Astrocyte of the cerebellum (primary cell): Measurements from ENCODE around the gene CEP41.

ENCODE experiments used
- DNase-seq: peaks from one replicate; pipeline ENCODE4 v3.0.0-alpha.2; 2011; ENCODE audit warnings: low read depth
- H3K4me3 ChIP-seq: 2 replicates; pipeline ENCODE4 v1.5.1; 2011; ENCODE audit warnings: mild to moderate bottlenecking, low read depth, low read length, moderate library complexity
- CTCF ChIP-seq: IDR thresholded peaks from 2 replicates; pipeline ENCODE4 v1.5.1; 2012; ENCODE audit warnings: low read length, low read depth, moderate library complexity, mild to moderate bottlenecking; ENCODE audit errors: missing control alignments
- in situ Hi-C: cut with HindIII; loops from 2 replicates; pipeline ENCODE4 v1.10.0; 2017; ENCODE audit warnings: low sequenced_read_pairs

Gene CEP41

GRCh38 chr7:130384371-130384801 lies 56.4 kb downstream of the CEP41 start:
- DNase-seq = no peak
- TF ChIP-seq CTCF = no peak
- no peak overlapping the region for H3K4me3 ChIP-seq
- in situ Hi-C loops = no loop called here

GRCh38 chr7:130383187-130383980 lies 57.4 kb downstream of the CEP41 start:
- H3K4me3 ChIP-seq = no peak overlapping the region
- no peak for TF ChIP-seq CTCF
- in situ Hi-C loops = no loop called here
- DNase-seq = no peak

GRCh38 chr7:130381468-130382312 lies 59.1 kb downstream of the CEP41 start:
- H3K4me3 ChIP-seq = no peak overlapping the region
- TF ChIP-seq CTCF = peak; percentile 29
- no peak for DNase-seq
- in situ Hi-C loops = no loop called here

GRCh38 chr7:130380861-130381455 lies 59.9 kb downstream of the CEP41 start:
- H3K4me3 ChIP-seq = no peak overlapping the region
- in situ Hi-C loops = no loop called here
- no peak for TF ChIP-seq CTCF
- no peak for DNase-seq

GRCh38 chr7:130379921-130380860 lies 60.6 kb downstream of the CEP41 start, which contains the start of gene CPA1:
TSS of gene CPA1 (plus strand) at chr7:130380494. CDS start at chr7:130380521, 27 bp downstream.
- in situ Hi-C loops = no loop called here
- no peak for DNase-seq
- TF ChIP-seq CTCF = no peak
- H3K4me3 ChIP-seq = no peak within 1 kb of the TSS
